ELR (cell line): ENCODE measurements around the gene LCN1.
A peak's percentile ranks its signal among the peaks of the same experiment; 100 is the strongest.
"Not testable (repeated sequence)": the region's sequence is repeated elsewhere in the genome, so short reads cannot be mapped to it uniquely, and the experiment has no call there.

Experiments
- DNase-seq: peaks from one replicate; pipeline ENCODE4 v3.0.0-alpha.2; 2015; ENCODE audit warnings: low read depth

The LCN1 gene

GRCh38 chr9:135505406-135506187 lies 15.6 kb upstream of the LCN1 start:
- DNase-seq = no peak

- DNase-seq = no peak
Observed at GRCh38 chr9:135506327-135507103, 14.7 kb upstream of the LCN1 start.

- DNase-seq = no peak
Observed at GRCh38 chr9:135507104-135508035, 13.9 kb upstream of the LCN1 start.

- no peak for DNase-seq
Observed at GRCh38 chr9:135508211-135508820, 12.9 kb upstream of the LCN1 start.

GRCh38 chr9:135509458-135509857 lies 11.8 kb upstream of the LCN1 start:
- no peak for DNase-seq

- DNase-seq = no peak
Observed at GRCh38 chr9:135512241-135512603, 9.0 kb upstream of the LCN1 start.

- no peak for DNase-seq
Observed at GRCh38 chr9:135512904-135513303, 8.3 kb upstream of the LCN1 start.

- no peak for DNase-seq
Observed at GRCh38 chr9:135513351-135513846, 7.8 kb upstream of the LCN1 start.

GRCh38 chr9:135513906-135514305 lies 7.3 kb upstream of the LCN1 start:
- DNase-seq = not testable (repeated sequence)

GRCh38 chr9:135514342-135515082 lies 6.7 kb upstream of the LCN1 start:
- DNase-seq = no peak

GRCh38 chr9:135515083-135515951 lies 5.9 kb upstream of the LCN1 start:
- no peak for DNase-seq

- peak; percentile 13 for DNase-seq
Observed at GRCh38 chr9:135516132-135516860, 4.9 kb upstream of the LCN1 start.

- no peak for DNase-seq
Observed at GRCh38 chr9:135517407-135517822, 3.8 kb upstream of the LCN1 start.

GRCh38 chr9:135519179-135519971 lies 1.9 kb upstream of the LCN1 start:
- DNase-seq = no peak

- DNase-seq = no peak
Observed at GRCh38 chr9:135521608-135522095, 412 bp downstream of the LCN1 start.

- no peak for DNase-seq
Observed at GRCh38 chr9:135522137-135522877, 1.1 kb downstream of the LCN1 start.

- no peak for DNase-seq
Observed at GRCh38 chr9:135522931-135523330, 1.7 kb downstream of the LCN1 start.
